C4-2B (cell line): Measurements from ENCODE around the gene TBC1D22A.

Experiments
- H3K27ac ChIP-seq: fragments of 450-650 bp; 2 replicates; pipeline ENCODE4 v1.5.1; 2017
- CTCF ChIP-seq: fragments of 450-650 bp; conservative IDR thresholded peaks from 2 replicates; pipeline ENCODE4 v1.5.1; 2017; ENCODE audit warnings: mild to moderate bottlenecking
- ZFX ChIP-seq: fragments of 450-650 bp; IDR thresholded peaks from 2 replicates; pipeline ENCODE4 v1.6.1; 2017

The TBC1D22A gene

GRCh38 chr22:46795140-46795539 lies 32.7 kb downstream of the TBC1D22A start:
- no peak overlapping the region for H3K27ac ChIP-seq
- TF ChIP-seq CTCF (no peak), ZFX (no peak)

GRCh38 chr22:46795845-46796565 lies 33.6 kb downstream of the TBC1D22A start:
- TF ChIP-seq ZFX: no peak
- no peak for TF ChIP-seq CTCF
- no peak overlapping the region for H3K27ac ChIP-seq

- H3K27ac ChIP-seq: no peak overlapping the region
- TF ChIP-seq CTCF: no peak
- no peak for TF ChIP-seq ZFX
Measured at GRCh38 chr22:46796566-46797195, 34.2 kb downstream of the TBC1D22A start.

GRCh38 chr22:46797355-46797754 lies 34.9 kb downstream of the TBC1D22A start:
- TF ChIP-seq ZFX: no peak
- TF ChIP-seq CTCF: no peak
- H3K27ac ChIP-seq: no peak overlapping the region

GRCh38 chr22:46798041-46798365 lies 35.6 kb downstream of the TBC1D22A start:
- no peak overlapping the region for H3K27ac ChIP-seq
- TF ChIP-seq CTCF (no peak), ZFX (no peak)

GRCh38 chr22:46798366-46799350 lies 36.2 kb downstream of the TBC1D22A start:
- TF ChIP-seq ZFX: no peak
- TF ChIP-seq CTCF: peak; percentile 98
- no peak overlapping the region for H3K27ac ChIP-seq

GRCh38 chr22:46799626-46800025 lies 37.2 kb downstream of the TBC1D22A start:
- H3K27ac ChIP-seq: no peak overlapping the region
- TF ChIP-seq CTCF (no peak), ZFX (no peak)
